ENCODE data around the gene SIGLEC9. TPM values are rescaled to one million over a fixed set of nuclear protein-coding genes. Genes with fewer than 3 reads are reported as not detected.
A peak's percentile ranks its signal among the peaks of the same experiment; 100 is the strongest.

Gene SIGLEC9
- total and polyA plus RNA-seq, 2 experiments from 2014 or later = not detected

- H3K9me3 ChIP-seq (ENCODE audit: low read depth) = no peaks in the 10 kb centered on the region
- DNase-seq = no peak
- H3K4me1 ChIP-seq (ENCODE audit: insufficient read depth) = no peaks in the 10 kb centered on the region
- TF ChIP-seq EZH2phosphoT487 (IDR thresholded peaks at IDR 0.05; ENCODE audit: insufficient read depth, low read depth) = no peak
- TF ChIP-seq EZH2 (IDR thresholded peaks at IDR 0.05; ENCODE audit: insufficient read depth, poor library complexity, severe bottlenecking) = no peak
- peaks cover 9% of the 10 kb centered on the region for H3K27me3 ChIP-seq (replicated peaks; ENCODE audit: insufficient read depth)
- no peaks in the 10 kb centered on the region for H3K9me2 ChIP-seq (ENCODE audit: insufficient read depth)
- no peak overlapping the region for H3K27ac ChIP-seq
- in situ Hi-C loops (cut with MboI) = no loop called here
- H3K9ac ChIP-seq = no peak overlapping the region
- WGBS, 2 experiments (ENCODE audit: low coverage in 1 of 2, low lambda C conversion rate in 2 of 2, missing lambda C conversion rate in 2 of 2) = 47 to 57% methylated on average over 6 of the region's 6 CpGs
- no peaks in the 10 kb centered on the region for H4K20me1 ChIP-seq (ENCODE audit: insufficient read depth)
- no peak overlapping the region for H3K4me3 ChIP-seq
- H3K36me3 ChIP-seq (ENCODE audit: low read depth) = no peaks in the 10 kb centered on the region
- no peak overlapping the region for H2AFZ ChIP-seq
- no peaks in the 10 kb centered on the region for H3K79me2 ChIP-seq (ENCODE audit: insufficient read depth)
- no peak overlapping the region for H3K4me2 ChIP-seq (ENCODE audit: unreplicated experiment)
- no peaks in the 10 kb centered on the region for H3F3A ChIP-seq (ENCODE audit: insufficient read depth)
Measured at GRCh38 chr19:51119611-51120010, 5.1 kb upstream of the SIGLEC9 start.

- DNase-seq = no peak
- Histone ChIP-seq H3K79me2 (ENCODE audit: insufficient read depth) (no peaks in the 10 kb centered on the region), H2AFZ (no peak overlapping the region), H3K9me3 (ENCODE audit: low read depth) (no peaks in the 10 kb centered on the region), H3F3A (ENCODE audit: insufficient read depth) (no peaks in the 10 kb centered on the region), H3K4me3 (no peak overlapping the region), H3K27ac (no peak overlapping the region), H3K4me2 (ENCODE audit: unreplicated experiment) (no peak overlapping the region), H3K9me2 (ENCODE audit: insufficient read depth) (no peaks in the 10 kb centered on the region), H3K36me3 (ENCODE audit: low read depth) (no peaks in the 10 kb centered on the region), H3K9ac (no peak overlapping the region), H3K4me1 (ENCODE audit: insufficient read depth) (no peaks in the 10 kb centered on the region), H3K27me3 (replicated peaks; ENCODE audit: insufficient read depth) (peaks cover 9% of the 10 kb centered on the region), H4K20me1 (ENCODE audit: insufficient read depth) (no peaks in the 10 kb centered on the region)
- WGBS, 2 experiments (ENCODE audit: low coverage in 1 of 2, low lambda C conversion rate in 2 of 2, missing lambda C conversion rate in 2 of 2) = 72 to 86% methylated on average over 6 of the region's 6 CpGs
- no peak for TF ChIP-seq EZH2 (IDR thresholded peaks at IDR 0.05; ENCODE audit: insufficient read depth, poor library complexity, severe bottlenecking)
- no peak for TF ChIP-seq EZH2phosphoT487 (IDR thresholded peaks at IDR 0.05; ENCODE audit: insufficient read depth, low read depth)
- in situ Hi-C loops (cut with MboI) = no loop called here
Measured at GRCh38 chr19:51120160-51120559, 4.5 kb upstream of the SIGLEC9 start.

GRCh38 chr19:51121257-51121656 is 3.4 kb upstream of the SIGLEC9 start:
- H2AFZ ChIP-seq = no peak overlapping the region
- no peaks in the 10 kb centered on the region for H3K9me2 ChIP-seq (ENCODE audit: insufficient read depth)
- H3K4me3 ChIP-seq = no peak overlapping the region
- H3K9ac ChIP-seq = no peak overlapping the region
- no peaks in the 10 kb centered on the region for H4K20me1 ChIP-seq (ENCODE audit: insufficient read depth)
- no peak overlapping the region for H3K27ac ChIP-seq
- in situ Hi-C loops (cut with MboI) = no loop called here
- DNase-seq = no peak
- H3K36me3 ChIP-seq (ENCODE audit: low read depth) = no peaks in the 10 kb centered on the region
- WGBS, 2 experiments (ENCODE audit: low coverage in 1 of 2, low lambda C conversion rate in 2 of 2, missing lambda C conversion rate in 2 of 2) = 66 to 81% methylated on average over 8 of the region's 8 CpGs
- H3K4me2 ChIP-seq (ENCODE audit: unreplicated experiment) = no peak overlapping the region
- peaks cover 9% of the 10 kb centered on the region; the same call in 1 of the 2 replicates for H3K27me3 ChIP-seq (replicated peaks; ENCODE audit: insufficient read depth)
- TF ChIP-seq EZH2phosphoT487 (IDR thresholded peaks at IDR 0.05; ENCODE audit: insufficient read depth, low read depth) = no peak
- TF ChIP-seq EZH2 (IDR thresholded peaks at IDR 0.05; ENCODE audit: insufficient read depth, poor library complexity, severe bottlenecking) = no peak
- H3K9me3 ChIP-seq (ENCODE audit: low read depth) = no peaks in the 10 kb centered on the region
- H3K4me1 ChIP-seq (ENCODE audit: insufficient read depth) = no peaks in the 10 kb centered on the region
- no peaks in the 10 kb centered on the region for H3K79me2 ChIP-seq (ENCODE audit: insufficient read depth)
- no peaks in the 10 kb centered on the region for H3F3A ChIP-seq (ENCODE audit: insufficient read depth)

- no peak for TF ChIP-seq EZH2phosphoT487 (IDR thresholded peaks at IDR 0.05; ENCODE audit: insufficient read depth, low read depth)
- no peak for TF ChIP-seq EZH2 (IDR thresholded peaks at IDR 0.05; ENCODE audit: insufficient read depth, poor library complexity, severe bottlenecking)
- no peak overlapping the region for H3K4me3 ChIP-seq
- H4K20me1 ChIP-seq (ENCODE audit: insufficient read depth) = no peaks in the 10 kb centered on the region
- H3K4me1 ChIP-seq (ENCODE audit: insufficient read depth) = no peaks in the 10 kb centered on the region
- no peaks in the 10 kb centered on the region for H3K9me2 ChIP-seq (ENCODE audit: insufficient read depth)
- WGBS, 2 experiments (ENCODE audit: low coverage in 1 of 2, low lambda C conversion rate in 2 of 2, missing lambda C conversion rate in 2 of 2) = 56 to 64% methylated on average over 22 of the region's 22 CpGs
- H2AFZ ChIP-seq = no peak overlapping the region
- H3K27ac ChIP-seq = no peak overlapping the region
- H3K27me3 ChIP-seq (replicated peaks; ENCODE audit: insufficient read depth) = peaks cover 3% of the 10 kb centered on the region; the same call in 1 of the 2 replicates
- H3F3A ChIP-seq (ENCODE audit: insufficient read depth) = no peaks in the 10 kb centered on the region
- H3K79me2 ChIP-seq (ENCODE audit: insufficient read depth) = no peaks in the 10 kb centered on the region
- in situ Hi-C loops (cut with MboI) = no loop called here
- H3K36me3 ChIP-seq (ENCODE audit: low read depth) = no peaks in the 10 kb centered on the region
- no peak overlapping the region for H3K9ac ChIP-seq
- H3K9me3 ChIP-seq (ENCODE audit: low read depth) = no peaks in the 10 kb centered on the region
- H3K4me2 ChIP-seq (ENCODE audit: unreplicated experiment) = no peak overlapping the region
- peak; percentile 28 for DNase-seq
Measured at GRCh38 chr19:51122112-51122981, 2.4 kb upstream of the SIGLEC9 start.

Data from GM23248 (cell line).